ENCODE data around the gene SPTLC2.

SPTLC2 gene

DNA sequence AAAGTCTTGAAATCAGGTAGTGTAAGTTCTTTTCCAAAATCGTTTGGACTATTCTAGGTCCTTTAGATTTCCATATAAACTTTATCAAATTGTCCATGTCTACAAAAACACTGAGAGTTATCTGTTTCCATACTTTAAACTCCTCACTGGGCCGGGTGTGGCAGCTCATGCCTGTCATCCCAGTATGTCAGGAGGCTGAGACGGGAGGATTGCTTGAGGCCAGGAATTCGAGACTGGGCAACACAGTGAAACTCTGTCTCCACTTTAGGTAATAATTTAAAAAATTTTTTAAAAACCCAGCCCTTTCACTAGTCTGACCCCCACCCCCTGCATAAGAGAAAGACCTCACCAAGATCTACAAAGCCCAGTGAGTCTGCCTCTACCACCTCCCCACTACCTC, 111.4 kb downstream of the SPTLC2 start:
- no peak for DNase-seq (ENCODE audit: low spot score)

DNA sequence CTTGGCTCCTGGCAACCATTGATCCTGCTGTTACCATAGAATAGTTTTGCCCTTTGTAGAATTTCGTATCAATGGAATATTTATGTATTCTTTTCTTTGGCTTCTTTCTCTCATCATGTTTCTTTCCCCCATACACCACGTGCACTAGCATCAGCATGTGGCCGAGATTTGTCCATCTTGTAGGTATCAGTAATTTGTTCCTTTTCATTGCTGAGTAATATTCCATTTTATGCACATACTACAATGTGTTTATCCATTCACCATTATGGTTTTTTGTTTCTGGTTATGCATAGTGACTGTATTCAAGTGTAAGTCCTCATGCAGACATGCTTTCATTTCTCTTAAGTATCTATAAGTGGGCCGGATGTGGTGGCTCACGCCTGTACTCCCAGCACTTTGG, 113.3 kb downstream of the SPTLC2 start:
- no peak for DNase-seq (ENCODE audit: low spot score)

DNA sequence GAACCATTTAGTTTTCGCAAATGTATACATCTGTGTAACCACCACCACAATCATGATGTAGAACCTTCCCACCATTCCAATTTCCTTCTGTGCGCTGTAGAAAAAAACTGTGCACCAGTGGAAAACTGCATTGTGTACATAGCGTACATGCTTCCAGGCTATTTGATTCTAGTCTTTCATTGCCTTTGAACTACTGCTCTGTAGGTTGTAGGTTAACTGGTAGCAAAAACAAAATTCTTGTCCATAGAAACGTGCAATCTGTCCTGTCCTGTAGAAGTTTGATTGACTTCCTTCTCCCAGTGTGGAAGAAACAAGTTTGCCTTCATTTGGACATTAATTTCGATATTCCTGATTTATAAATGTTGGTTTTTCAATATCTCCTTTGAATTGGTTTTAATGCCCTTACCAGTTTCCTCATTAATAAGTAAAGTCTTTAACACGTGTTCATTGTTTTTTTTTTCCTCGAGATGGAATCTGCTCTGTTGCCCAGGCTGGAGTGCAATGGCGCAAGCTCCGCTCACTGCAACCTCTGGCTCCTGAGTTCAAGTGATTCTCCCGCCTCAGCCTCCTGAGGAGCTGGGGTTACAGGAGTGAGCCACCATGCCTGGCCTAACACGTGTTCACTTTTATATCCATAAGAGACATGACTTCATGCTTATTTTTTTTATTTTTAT, 114.2 kb downstream of the SPTLC2 start:
- DNase-seq (ENCODE audit: low spot score), result no peak

- peak; percentile 73 for DNase-seq (ENCODE audit: low spot score)
Measured at GRCh38 chr14:77498984-77499527, 117.4 kb downstream of the SPTLC2 start.

DNA sequence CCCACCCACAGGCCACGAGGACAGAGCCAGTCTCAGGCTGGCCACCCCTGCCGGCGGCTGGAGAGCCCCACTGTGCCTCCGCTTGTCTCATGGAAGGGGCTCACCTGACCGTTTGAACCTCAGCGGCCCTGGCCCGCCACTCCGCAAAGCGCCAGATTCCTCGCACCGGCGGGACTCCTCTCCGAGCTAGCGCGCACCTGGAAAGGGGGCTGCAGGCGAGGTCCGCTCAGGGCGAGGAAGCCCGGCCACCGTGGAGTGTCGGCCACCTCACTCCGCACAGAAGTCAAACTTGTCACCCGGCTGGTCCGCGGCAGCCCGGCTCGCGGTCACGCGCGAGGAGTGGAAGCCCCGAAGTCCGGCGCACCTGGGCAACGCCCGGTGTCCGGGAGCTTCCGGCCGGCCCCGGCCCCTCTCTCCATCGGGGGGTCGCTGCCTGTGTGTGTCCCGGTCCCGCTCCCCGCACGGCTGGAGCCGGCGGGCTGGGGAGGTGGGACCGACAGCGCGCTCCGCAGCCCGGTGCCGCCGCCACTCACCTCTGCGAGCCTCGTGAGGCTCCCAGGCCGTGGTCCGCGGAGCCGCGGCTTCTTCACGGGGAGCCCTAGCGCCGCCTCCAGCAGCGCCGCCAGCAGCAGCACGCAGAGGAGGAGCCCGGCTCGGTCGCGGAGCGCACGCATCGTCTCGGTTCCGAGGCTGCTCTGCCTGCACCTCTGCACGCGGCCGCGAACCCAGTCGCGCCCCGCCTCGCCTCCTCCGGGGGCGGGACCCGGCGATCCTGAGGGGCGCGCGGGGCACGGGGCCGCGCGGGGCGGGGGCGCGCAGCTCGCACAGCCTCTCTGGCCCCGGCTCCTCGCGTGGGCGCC, 118.1 kb downstream of the SPTLC2 start, which contains the start of gene ISM2:
TSS of gene ISM2 (minus strand) at position 697 of the 860 bp plus-strand sequence. CDS start at position 674, 23 bp downstream.
- DNase-seq (ENCODE audit: low spot score), result peak; percentile 87

DNA sequence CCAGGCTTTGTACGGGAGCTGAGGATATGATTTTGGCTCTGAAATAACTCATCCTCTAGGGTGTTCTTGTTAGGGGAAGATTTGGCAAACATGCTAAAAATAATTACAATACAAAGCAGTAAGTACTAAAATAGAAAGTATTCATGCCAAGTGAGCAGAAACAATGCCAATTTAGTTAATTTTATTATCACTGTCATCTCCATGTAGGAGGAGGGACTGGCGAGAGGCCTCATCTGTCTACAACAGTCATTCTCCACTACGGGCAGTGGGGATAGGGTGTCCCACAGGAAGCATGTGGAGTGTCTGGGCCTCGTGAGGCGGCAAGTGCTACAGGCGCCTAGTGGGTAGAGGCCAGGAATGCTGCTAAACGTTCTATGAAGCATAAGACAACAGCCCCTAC, 121.1 kb downstream of the SPTLC2 start:
- no peak for DNase-seq (ENCODE audit: low spot score)

- no peak for DNase-seq (ENCODE audit: low spot score)
Measured at GRCh38 chr14:77491056-77491455, 125.4 kb downstream of the SPTLC2 start.

DNA sequence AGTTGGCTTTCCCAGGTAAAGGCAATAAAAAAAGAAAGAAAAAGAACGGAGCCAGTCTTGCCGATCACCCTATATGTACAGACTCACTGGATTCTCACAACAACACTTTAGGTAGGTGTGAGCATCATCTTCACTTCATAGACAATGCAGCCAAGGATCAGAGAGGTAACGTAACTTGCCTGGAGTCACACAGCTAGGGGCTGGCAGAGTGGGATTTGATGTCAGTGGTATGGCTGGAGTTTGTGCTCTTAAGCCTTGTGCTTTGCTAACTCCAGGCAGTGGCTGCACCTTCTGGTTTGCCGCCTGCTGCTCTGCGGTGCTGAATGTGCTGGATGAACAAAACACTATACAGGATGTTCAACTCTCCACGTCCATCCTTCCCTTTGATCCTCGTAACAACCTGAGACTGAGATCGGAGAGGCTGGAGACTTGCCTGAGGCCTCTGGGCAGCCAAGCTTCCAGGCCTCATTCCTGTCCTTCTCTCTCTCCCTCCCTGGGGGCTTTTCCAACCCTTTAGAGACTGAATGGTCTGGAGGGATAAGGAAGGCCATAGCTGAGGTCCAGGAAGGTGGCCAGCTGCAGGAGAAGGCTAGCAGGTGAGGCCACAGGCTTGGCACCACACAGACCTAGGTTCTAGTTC, 126.0 kb downstream of the SPTLC2 start:
- DNase-seq (ENCODE audit: low spot score), result no peak

GRCh38 chr14:77489041-77489440, 127.4 kb downstream of the SPTLC2 start:
- DNase-seq (ENCODE audit: low spot score), result no peak

DNA sequence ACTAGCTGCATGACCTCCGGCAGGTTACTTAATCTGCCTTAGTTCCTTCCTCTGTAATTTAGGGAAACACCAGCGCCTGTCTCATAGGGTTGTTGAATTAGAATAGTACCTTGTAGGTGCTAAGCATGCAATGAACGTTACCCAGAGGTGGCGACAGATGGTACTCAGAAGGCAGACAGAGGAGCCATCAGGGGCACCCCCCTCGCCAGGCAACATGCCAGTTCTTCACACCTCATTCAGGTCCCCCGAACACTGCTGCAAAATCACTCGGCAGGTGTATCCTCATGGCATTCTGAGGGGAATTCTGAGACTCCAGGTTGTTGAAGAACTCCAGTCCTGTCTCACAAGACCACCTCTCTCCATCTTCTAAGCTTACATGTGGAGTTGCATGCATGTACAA, 127.9 kb downstream of the SPTLC2 start:
- DNase-seq (ENCODE audit: low spot score), result no peak

DNA sequence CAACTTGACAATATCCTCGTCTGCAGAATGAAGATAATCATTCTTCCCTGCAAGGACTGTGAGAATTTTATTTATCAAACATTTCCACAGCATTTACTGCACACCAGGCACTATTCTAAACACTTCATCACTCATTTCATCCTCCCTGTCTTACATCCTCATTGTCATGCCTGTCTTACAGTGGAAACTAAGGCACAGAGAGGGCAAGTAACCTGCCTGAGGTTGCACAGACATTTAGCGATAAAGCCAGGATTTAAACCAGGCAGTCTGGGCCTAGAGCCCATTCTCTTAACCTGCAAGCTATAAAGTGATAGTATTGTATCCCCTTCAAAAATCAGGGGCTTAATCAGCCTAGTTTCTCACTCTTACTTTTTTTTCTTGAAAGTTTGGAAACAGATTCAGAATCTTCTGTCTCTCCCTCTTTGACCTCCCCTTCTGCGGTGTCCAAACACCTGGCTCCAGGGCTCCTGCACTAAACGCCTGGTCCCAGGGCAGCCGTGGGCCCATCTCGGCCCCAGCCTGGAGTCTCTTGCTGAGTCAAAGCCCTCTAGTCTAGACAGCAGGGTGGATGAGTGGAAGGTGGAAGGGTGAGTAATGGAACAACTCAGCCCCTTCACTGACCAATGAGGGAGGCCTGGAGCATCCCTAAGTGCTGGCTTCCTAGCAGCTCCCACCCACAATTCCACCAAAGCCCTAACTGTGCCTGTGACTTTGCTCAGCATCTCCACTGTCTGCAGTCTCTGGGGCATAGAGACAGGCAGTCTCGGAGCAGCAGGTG, 130.3 kb downstream of the SPTLC2 start:
- no peak for DNase-seq (ENCODE audit: low spot score)

DNA sequence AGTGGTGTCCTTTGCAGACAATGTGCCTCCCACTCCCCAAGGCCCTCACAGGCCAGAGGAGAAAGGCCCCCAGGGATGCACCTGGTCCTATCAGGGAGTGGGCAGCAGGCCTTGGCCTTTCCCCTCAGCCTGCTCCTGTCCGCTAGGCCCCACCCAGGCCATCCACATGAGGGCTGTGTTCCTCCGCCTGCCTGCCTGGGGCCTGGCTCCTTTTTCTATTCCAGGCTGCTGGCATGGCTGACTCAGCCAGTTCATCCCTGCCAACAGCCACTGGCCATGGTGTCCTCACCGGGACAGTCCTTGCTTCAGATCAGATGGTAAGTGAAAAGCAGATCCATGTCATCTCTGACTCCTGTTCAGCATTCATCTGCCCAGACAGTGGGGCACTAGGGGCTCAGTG, 131.2 kb downstream of the SPTLC2 start:
- DNase-seq (ENCODE audit: low spot score), result no peak

DNA sequence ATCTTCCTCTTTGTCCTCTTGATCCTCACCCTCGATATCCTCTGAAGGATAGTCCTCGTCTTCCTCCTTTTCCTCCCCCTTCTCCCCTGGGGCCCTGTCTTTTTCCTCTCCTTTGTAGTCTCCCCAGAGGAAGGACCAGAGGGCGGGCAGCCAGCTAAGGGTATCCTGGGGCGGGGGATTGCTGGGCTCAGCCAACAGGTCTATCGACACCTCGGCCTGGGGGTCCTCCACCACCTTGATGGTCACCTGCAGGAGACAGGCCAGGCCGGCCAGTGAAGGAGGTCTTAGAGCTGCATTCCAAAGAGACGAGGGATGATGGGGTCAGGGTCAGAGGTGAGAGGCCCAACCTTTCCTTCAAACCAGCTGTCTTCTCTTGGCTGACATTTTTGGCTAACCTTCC, 134.0 kb downstream of the SPTLC2 start:
- no peak for DNase-seq (ENCODE audit: low spot score)

DNA sequence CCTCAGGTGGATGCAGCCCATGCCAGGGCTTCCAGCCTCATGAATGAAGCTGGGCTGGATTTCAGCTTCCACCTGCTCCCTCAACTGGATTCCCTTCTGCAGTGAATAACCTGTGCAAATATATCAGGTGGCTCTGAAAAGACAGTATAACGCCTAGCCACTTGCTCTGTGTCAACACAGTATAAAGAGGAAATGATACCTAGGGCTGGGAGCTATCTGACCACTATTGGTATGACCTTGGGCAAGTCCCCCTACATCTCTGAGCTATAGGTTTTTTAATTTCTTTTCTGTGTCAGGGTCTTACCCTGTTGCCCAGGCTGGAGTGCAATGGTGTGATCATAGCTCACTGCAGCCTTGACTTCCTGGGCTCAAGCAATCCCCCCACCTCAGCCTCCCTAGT, 137.6 kb downstream of the SPTLC2 start:
- no peak for DNase-seq (ENCODE audit: low spot score)

- DNase-seq (ENCODE audit: low spot score), result no peak
Measured at GRCh38 chr14:77478029-77478428, 138.4 kb downstream of the SPTLC2 start.

GRCh38 chr14:77475432-77476115, 140.9 kb downstream of the SPTLC2 start:
- no peak for DNase-seq (ENCODE audit: low spot score)

GRCh38 chr14:77474479-77475177, 141.8 kb downstream of the SPTLC2 start:
- DNase-seq (ENCODE audit: low spot score), result no peak

DNA sequence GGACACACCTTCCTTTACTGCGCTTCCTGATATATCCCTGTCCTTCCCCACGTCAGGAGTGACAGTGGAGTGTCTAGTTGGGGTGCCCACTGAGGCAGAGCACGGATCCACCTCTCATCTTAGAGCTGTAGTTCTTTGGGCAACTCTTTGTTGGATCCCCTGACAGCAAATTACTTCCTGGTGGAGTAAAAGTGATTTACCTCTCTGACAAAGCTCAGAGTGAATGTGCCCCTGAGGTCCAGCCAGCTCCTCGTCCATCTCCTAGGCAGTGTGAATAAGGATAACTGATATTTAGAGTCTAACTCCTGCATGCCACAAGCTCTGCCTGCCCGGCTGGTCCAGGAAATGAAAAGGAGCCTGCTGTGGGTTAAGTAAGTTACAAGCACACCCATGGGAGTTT, 142.5 kb downstream of the SPTLC2 start:
- no peak for DNase-seq (ENCODE audit: low spot score)

DNA sequence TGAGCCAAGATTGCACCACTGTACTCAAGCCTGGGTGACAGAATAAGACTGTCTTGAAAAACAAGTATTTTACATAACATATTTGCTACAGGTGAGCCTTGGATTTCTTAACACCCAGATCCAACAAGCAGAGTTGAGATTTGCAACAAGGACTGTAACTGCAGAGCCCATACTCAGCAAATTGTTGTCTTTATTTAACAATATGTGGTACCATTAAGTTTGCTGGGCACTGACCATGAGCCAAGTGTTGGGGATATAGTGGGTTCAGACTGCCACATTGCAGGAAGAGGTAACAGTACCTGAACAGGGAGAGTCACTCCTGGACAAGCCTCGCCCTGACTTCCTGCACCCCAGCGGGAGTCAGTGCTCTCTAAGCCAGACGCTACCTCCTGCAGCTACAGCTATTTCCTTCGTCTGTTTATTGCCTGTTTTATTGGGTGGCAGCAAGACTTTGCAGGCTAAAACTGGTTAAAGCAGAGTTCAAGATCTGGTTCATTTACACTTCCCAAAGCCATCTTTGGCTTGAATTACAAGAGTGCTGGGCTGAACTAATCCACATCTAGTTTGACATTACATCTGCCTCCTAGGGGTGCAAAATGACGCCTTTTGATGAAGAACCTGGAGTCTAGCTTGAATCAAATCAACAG, 146.1 kb downstream of the SPTLC2 start:
- no peak for DNase-seq (ENCODE audit: low spot score)

GRCh38 chr14:77469539-77469938, 146.9 kb downstream of the SPTLC2 start:
- no peak for DNase-seq (ENCODE audit: low spot score)
